Measurements from ENCODE around the gene ELAC1. TPM values are rescaled to one million over a fixed set of nuclear protein-coding genes. Genes with fewer than 3 reads are reported as not detected.

ELAC1 gene
- 4.3 to 5.8 TPM (median 5.4 TPM) in 5 replicates for total RNA-seq (2022; extraction: Qiagen RNA extraction)

DNA sequence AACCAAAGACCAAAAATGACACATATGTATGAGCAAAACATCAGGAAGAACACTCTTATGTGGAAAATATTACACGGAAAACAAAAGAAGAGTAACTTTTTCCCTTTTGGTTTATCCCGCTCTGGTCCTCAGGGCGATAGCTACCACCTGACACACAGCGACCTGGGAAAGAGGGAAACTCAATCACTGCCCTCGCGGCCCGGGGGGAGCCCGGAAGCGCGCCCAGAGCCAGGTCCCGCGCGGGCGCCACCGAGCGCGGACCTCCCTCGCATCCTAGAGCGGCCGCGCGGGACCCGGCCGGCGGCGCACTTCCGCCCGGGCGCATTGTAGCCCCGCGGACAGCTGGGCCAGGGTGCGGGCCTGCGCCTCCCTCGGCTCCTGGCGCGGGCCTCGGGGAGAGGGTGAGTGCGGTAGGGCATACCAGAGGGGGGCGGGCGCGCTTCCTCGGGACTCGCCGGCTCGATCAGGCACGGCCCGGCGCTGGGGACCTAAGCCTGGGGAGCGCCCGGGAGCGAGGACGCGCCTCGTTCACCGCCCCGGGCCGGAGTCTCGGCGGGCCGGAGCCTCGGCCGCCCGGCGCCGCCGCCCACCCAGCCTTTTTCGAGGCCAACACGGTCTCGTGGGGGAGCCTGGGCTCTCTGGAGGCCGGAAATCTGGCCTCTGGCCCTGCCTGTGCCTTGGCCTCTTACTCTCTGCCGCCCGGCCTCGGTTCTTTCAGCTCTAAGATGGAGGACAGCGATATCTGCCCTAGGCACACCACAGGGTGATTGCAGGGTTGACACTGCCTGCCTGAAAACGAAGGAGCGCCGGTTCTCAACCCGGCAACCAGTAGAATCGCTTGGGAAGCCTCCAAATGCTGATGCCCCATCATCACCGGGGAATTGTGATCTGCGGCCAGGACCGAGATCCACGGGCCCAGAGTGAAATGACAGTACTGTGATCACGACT, at the start of gene ELAC1:
ELAC1 (plus strand) TSS at position 327 of the 948 bp plus-strand sequence. CDS start 6,365 bp downstream, outside the sequence.

GRCh38 chr18:51029694-51030536, 62.1 kb downstream of the ELAC1 start, which contains the start of gene SMAD4:
TSS of gene SMAD4 (plus strand) at chr18:51030213. CDS start at chr18:51047047, 16,834 bp downstream.

Other genes starting within 250 kb of the ELAC1 start
- 0.08 to 0.36 TPM (median 0.26 TPM) in 5 replicates for gene MRO, start 148.0 kb upstream of the ELAC1 start, total RNA-seq (2022; extraction: Qiagen RNA extraction)
- 29.7 to 36.3 TPM (median 31.9 TPM) in 5 replicates for gene ME2, start 88.9 kb upstream of the ELAC1 start, total RNA-seq (2022; extraction: Qiagen RNA extraction)
- gene SMAD4, start 62.2 kb downstream of the ELAC1 start, total RNA-seq (2022; extraction: Qiagen RNA extraction) = 42.9 to 57.1 TPM (median 56.0 TPM) in 5 replicates
- 16.2 to 20.3 TPM (median 18.7 TPM) in 5 replicates for gene MEX3C, start 229.6 kb downstream of the ELAC1 start, total RNA-seq (2022; extraction: Qiagen RNA extraction)

Data from A549 treated with AZD2906 at 1 μM for 4 hours (cell line).